Body of pancreas (tissue), 4 donors: ENCODE results near the gene C17orf58. TPM values are rescaled to one million over a fixed set of nuclear protein-coding genes. Genes with fewer than 3 reads are reported as not detected.
A peak's percentile ranks its signal among the peaks of the same experiment; 100 is the strongest.

Experiments used
- ATAC-seq: fragments of 150-250 bp; one replicate; pipeline ENCODE4 v1.9.1; 2016
- DNase-seq, 4 donors: peaks; one replicate each; pipeline ENCODE4 v3.0.0-alpha.2; 2019
- H3K27ac ChIP-seq, 4 donors: fragments of 200-600 bp; sonication (generic); 1 replicate in 3 of 4; 2 replicates in 1 of 4; pipeline versions ENCODE4 v1.5.1 to v1.6.1; 2016 to 2019; ENCODE audit warnings: mild to moderate bottlenecking in 1 of 4, mixed read lengths in 1 of 4, moderate library complexity in 1 of 4
- H3K27me3 ChIP-seq, 2 donors: fragments of 200-600 bp; sonication (generic); one replicate each; pipeline ENCODE4 v1.6.0; 2016; ENCODE audit warnings: mild to moderate bottlenecking in 1 of 2
- H3K36me3 ChIP-seq, 2 donors: fragments of 200-600 bp; sonication (generic); replicated peaks in 1 of 2; 2 replicates each; pipeline ENCODE4 v1.5.1; 2016; ENCODE audit warnings: low read depth in 2 of 2; ENCODE audit not compliant: insufficient read depth in 1 of 2
- H3K4me1 ChIP-seq: fragments of 200-600 bp; sonication (generic); one replicate; pipeline ENCODE4 v1.6.0; 2016
- H3K4me3 ChIP-seq, 2 donors: fragments of 200-600 bp; sonication (generic); 1 replicate in 1 of 2; 2 replicates in 1 of 2; pipeline ENCODE4 v1.5.1; 2016 to 2019
- H3K9me3 ChIP-seq, 3 donors: fragments of 200-600 bp; sonication (generic); 1 replicate in 2 of 3; 2 replicates in 1 of 3; pipeline ENCODE4 v1.5.1; 2016
- CTCF ChIP-seq, 7 experiments: fragments of 450-650 bp in 4 of 7; fragments of 200-600 bp in 3 of 7; sonication (generic) in 3 of 7; IDR thresholded peaks; one replicate each; pipeline ENCODE4 v1.5.1; 2016 to 2019; ENCODE audit warnings: antibody characterized with exemption in 7 of 7
- POLR2A ChIP-seq, 3 donors: fragments of 450-650 bp; IDR thresholded peaks; one replicate each; pipeline ENCODE4 v1.6.1; 2016; ENCODE audit warnings: antibody characterized with exemption in 3 of 3, mild to moderate bottlenecking in 2 of 3
- WGBS, 2 donors: methylation state at CpG; one replicate each; pipeline ENCODE4 v1.1.5; 2017; 5-methylcytosine and 5-hydroxymethylcytosine counted together
- intact Hi-C: fragments of 100-400 bp; cut with DNase I; formaldehyde crosslinking; loops from one replicate; pipeline ENCODE4 v1.15.1; 2023
- total RNA-seq, 2 donors: library from RNA; depleted of rRNA; stranded (reverse); fragments of >200 nt; gene quantifications; one replicate each; pipeline ENCODE4 v1.1.0, GENCODE V29; 2016

Gene C17orf58
- total RNA-seq, 2 donors from 2014 or later = 6.0 to 6.3 TPM

DNA sequence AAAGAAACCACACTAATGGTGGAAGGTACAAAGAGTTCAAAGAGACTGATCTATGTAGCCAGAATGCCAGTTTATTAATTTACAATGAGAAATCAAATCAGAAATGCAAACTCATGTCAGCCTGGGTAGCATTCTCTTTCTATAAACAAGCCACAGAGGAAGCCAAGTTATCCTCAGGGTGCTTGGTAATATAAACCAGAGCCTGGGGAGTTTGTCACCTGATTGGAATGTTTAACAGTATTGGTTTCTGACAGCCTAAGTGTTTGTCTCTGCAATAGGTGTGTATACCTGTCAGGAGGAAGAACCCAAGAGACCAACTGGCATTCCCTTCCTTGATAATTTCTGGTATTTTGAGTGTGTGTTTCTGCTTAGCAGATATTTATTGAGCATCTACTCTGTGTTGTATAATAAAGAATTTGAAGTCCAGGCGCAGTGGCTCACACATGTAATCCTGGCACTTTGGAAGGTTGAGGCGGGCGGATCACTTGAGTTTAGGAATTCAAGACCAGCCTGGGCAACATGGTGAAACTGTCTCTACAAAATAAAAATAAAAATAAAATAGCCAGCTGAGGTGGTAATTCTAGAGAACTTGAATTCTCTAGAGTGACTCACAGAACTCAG is 3.1 kb upstream of the C17orf58 start:
- Histone ChIP-seq H3K9me3 (no peaks in the 10 kb centered on the region), H3K27ac (no peak overlapping the region), H3K36me3 (no peaks in the 10 kb centered on the region), H3K27me3 (no peaks in the 10 kb centered on the region), H3K4me3 (no peak overlapping the region), H3K4me1 (peaks cover 16% of the 10 kb centered on the region)
- intact Hi-C loops = no loop called here
- 93 to 97% methylated on average over 3 of the region's 3 CpGs for WGBS, 2 donors
- no peak for DNase-seq
- TF ChIP-seq CTCF (IDR thresholded peaks at IDR 0.05) = no peak
- no peak for TF ChIP-seq POLR2A (IDR thresholded peaks at IDR 0.05)
- ATAC-seq = no peak

GRCh38 chr17:67998466-67998865 is 2.2 kb upstream of the C17orf58 start:
- Histone ChIP-seq H3K36me3 (no peaks in the 10 kb centered on the region), H3K9me3 (no peaks in the 10 kb centered on the region), H3K4me1 (peaks cover 19% of the 10 kb centered on the region), H3K27ac (no peak overlapping the region), H3K4me3 (no peak overlapping the region), H3K27me3 (no peaks in the 10 kb centered on the region)
- WGBS, 2 donors = 88 to 89% methylated on average over 2 of the region's 2 CpGs
- ATAC-seq (no peak), DNase-seq (no peak)
- TF ChIP-seq CTCF (IDR thresholded peaks at IDR 0.05) (no peak), POLR2A (IDR thresholded peaks at IDR 0.05) (no peak)
- intact Hi-C loops = no loop called here

GRCh38 chr17:67995570-67996263 is 552 bp downstream of the C17orf58 start:
- intact Hi-C loops = no loop called here
- DNase-seq = peak in 3 of 4 donors; percentile 23 to 35 (median 26)
- no peak for TF ChIP-seq CTCF (IDR thresholded peaks at IDR 0.05)
- TF ChIP-seq POLR2A (IDR thresholded peaks at IDR 0.05) = no peak
- no peaks in the 10 kb centered on the region for H3K27me3 ChIP-seq
- H3K36me3 ChIP-seq = no peaks in the 10 kb centered on the region
- ATAC-seq = no peak
- H3K27ac ChIP-seq = peak overlapping the region in 1 of 4 donors; percentile 97
- no peaks in the 10 kb centered on the region for H3K9me3 ChIP-seq
- peak overlapping the region in 1 of 2 donors; percentile 34 for H3K4me3 ChIP-seq
- WGBS, 2 donors = 0 to 1% methylated on average over 13 to 42 of the region's 43 CpGs
- H3K4me1 ChIP-seq = peaks cover 30% of the 10 kb centered on the region

DNA sequence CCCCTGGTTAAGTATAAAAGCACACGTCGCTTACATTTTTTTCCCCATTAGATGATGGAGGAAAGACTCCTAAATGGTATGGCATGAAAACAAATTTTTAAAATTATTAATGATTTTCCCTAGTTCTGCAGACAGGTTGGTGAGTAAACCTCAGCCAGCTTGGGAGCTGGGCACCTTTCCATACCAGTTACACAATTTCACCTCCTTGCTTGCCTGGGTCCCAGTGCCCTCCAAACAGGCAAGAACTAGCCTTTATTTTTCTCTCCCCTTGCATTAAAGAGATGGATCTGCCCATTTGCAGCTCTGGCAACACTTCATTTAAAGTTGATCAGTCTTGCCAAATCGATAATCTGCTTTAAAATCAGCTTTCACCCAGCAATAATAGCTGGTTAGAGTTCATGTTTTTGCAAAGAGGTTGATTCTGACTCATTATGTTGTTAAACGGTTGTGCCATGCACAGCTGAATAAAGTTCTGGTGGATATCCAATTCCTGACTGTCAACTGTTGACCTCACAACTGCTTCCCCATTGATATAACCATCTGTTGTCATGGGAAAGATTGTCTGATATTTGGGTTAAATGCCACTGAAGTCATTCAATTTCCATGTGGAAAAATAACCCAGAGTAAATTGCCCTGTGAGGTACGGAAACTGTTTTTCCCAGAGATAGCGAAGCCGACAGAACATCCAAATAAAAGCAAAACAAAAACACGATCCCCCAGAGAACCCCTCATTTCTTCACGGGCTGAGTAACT is 1.3 kb downstream of the C17orf58 start:
- DNase-seq (peak; percentile 37 to 55 (median 50)), ATAC-seq (no peak)
- intact Hi-C loops = no loop called here
- peaks cover 30% of the 10 kb centered on the region for H3K4me1 ChIP-seq
- peak overlapping the region in 3 of 4 donors; percentile 48 to 97 (median 97) for H3K27ac ChIP-seq
- H3K4me3 ChIP-seq = peak overlapping the region in 1 of 2 donors; percentile 34
- no peaks in the 10 kb centered on the region for H3K36me3 ChIP-seq
- WGBS, 2 donors = 10 to 13% methylated on average over 9 of the region's 9 CpGs
- H3K9me3 ChIP-seq = no peaks in the 10 kb centered on the region
- no peaks in the 10 kb centered on the region for H3K27me3 ChIP-seq
- TF ChIP-seq CTCF (IDR thresholded peaks at IDR 0.05) (no peak), POLR2A (IDR thresholded peaks at IDR 0.05) (no peak)
